CD1c-positive myeloid dendritic cell (primary cell): ENCODE data around the gene LRIG2.
"Not testable (repeated sequence)": the region's sequence is repeated elsewhere in the genome, so short reads cannot be mapped to it uniquely, and the experiment has no call there.

Experiments used
- DNase-seq: peaks from one replicate; pipeline ENCODE4 v3.0.0-alpha.2; 2016; ENCODE audit errors: extremely low spot score

The LRIG2 gene, protein sequence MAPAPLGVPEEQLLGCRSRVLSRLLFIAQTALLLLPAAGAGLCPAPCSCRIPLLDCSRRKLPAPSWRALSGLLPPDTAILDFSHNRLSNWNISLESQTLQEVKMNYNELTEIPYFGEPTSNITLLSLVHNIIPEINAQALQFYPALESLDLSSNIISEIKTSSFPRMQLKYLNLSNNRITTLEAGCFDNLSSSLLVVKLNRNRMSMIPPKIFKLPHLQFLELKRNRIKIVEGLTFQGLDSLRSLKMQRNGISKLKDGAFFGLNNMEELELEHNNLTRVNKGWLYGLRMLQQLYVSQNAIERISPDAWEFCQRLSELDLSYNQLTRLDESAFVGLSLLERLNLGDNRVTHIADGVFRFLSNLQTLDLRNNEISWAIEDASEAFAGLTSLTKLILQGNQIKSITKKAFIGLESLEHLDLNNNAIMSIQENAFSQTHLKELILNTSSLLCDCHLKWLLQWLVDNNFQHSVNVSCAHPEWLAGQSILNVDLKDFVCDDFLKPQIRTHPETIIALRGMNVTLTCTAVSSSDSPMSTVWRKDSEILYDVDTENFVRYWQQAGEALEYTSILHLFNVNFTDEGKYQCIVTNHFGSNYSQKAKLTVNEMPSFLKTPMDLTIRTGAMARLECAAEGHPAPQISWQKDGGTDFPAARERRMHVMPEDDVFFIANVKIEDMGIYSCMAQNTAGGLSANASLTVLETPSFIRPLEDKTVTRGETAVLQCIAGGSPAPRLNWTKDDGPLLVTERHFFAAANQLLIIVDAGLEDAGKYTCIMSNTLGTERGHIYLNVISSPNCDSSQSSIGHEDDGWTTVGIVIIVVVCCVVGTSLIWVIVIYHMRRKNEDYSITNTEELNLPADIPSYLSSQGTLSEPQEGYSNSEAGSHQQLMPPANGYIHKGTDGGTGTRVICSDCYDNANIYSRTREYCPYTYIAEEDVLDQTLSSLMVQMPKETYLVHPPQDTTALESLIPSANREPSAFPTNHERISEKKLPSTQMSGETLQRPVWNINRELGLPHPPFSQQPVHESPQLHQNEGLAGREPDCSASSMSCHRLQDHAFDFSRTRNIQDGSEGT

DNA sequence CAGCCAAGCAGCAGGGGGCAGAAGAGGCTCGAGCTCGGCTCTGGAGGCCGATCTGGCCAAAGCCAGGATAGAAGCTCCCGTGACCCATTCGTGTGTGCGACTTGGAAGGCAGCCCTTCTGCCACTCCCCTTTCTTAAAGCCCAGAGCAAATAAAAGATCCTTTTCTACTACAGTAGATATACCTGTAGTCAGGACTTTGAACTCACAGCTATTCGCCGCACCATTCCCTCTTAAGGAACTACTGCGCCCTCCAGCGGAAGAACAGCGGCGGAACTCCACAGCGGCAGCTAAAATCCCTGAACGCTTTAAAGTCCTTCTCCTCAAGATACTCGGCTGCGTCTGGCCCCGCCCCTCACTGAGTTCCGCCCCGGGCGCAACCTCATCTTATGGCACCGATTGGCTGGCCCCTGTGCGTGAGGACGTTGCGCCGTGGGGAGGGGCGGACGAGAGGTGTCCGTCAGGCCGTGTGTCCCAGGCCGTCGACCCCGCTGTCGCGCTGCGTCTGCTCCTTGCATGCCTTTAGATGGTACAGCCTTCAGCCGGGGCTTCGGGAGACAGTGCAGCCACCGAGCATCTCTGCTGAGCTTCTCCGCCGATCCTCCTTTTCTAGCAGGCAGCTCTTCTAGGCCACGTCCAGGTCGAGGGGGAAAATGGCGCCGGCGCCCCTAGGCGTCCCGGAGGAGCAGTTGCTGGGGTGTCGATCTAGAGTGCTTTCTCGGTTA lies at the start of gene LRIG2:
LRIG2 (plus strand) TSS at position 442 of the 722 bp plus-strand sequence; CDS start at position 651, 209 bp downstream.
- DNase-seq: peak; percentile 99

DNA sequence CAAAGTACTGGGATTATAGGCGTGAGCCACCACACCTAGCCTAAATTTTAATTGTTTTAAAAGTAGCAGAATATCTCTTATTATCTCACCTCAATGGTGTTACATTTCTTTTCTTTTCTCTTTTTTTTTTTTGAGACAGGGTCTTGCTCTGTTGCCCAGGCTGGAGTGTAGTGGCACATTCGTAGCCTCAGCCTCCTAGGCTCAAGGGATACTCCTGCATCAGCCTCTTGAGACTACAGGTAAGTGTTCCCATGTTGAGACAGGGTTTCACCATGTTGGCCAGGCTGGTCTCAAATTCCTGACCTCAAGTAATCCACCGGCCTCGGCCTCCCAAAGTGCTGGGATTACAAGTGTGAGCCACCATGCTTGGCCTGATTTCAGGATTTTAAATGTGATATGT lies 49.7 kb upstream of the LRIG2 start:
- DNase-seq: not testable (repeated sequence)

DNA sequence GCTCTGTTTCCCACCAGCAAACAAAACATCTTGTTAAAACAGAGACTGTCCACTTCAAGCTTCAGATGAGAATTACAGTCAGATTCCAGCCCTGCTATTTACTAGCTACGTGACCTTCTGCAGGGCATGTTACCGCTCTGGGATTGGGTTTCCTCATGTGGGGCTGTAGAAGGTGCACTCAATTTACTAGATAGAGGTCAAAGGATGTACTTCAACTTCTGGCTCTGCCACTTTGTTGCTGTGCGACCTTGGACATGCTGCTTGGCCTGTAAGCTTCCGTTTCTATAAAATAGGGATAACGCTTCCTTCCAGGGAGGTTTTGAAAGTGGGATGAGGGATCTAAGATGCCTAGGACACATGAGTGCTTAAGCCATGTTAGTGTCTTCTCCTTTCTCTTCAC lies 46.0 kb upstream of the LRIG2 start:
- DNase-seq: no peak

DNA sequence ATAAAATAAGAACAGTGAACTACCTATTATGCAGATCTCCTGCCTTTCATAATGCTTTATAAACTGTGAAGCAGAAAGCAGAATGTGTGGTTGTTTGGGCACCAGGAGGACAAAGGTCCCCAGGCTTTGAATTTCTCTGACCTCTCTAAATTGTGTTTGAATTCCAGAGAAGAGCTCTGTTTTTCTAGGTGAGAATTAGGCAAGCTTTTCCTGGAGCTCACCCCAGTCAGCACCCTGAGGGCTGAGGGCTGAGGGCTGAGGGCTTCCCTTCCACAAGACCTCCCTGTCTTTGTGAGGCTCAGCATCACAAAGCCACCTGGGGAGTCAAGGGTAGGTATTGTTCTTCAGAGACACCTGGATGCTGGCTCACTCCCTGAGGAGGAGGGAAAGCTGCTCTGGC lies 45.5 kb upstream of the LRIG2 start:
- no peak for DNase-seq

GRCh38 chr1:113029822-113030221 lies 43.2 kb upstream of the LRIG2 start:
- DNase-seq: no peak

GRCh38 chr1:113031171-113031933 lies 41.6 kb upstream of the LRIG2 start:
- DNase-seq: no peak

DNA sequence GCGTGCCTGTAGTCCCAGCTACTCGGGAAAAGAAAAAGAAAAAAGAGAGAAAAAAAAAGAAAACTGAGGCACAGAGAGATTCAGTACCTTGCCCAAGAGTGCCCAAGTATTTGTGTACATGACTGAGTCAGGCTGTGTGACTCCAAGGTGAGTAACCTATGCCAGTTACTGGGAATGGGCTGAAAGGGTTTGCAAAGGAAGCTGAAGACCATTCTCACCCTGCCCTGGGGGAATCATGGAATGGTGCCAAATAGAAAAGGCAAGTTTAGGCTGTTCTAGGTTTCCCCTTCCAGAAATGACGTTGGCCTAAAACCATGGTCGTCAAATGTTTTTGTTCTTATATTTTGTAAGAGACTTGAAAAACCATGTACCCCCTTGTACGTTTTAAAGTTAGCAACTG lies 37.9 kb upstream of the LRIG2 start:
- no peak for DNase-seq

GRCh38 chr1:113036639-113037321 lies 36.2 kb upstream of the LRIG2 start:
- DNase-seq: no peak

GRCh38 chr1:113040041-113040440 lies 33.0 kb upstream of the LRIG2 start:
- DNase-seq: no peak

DNA sequence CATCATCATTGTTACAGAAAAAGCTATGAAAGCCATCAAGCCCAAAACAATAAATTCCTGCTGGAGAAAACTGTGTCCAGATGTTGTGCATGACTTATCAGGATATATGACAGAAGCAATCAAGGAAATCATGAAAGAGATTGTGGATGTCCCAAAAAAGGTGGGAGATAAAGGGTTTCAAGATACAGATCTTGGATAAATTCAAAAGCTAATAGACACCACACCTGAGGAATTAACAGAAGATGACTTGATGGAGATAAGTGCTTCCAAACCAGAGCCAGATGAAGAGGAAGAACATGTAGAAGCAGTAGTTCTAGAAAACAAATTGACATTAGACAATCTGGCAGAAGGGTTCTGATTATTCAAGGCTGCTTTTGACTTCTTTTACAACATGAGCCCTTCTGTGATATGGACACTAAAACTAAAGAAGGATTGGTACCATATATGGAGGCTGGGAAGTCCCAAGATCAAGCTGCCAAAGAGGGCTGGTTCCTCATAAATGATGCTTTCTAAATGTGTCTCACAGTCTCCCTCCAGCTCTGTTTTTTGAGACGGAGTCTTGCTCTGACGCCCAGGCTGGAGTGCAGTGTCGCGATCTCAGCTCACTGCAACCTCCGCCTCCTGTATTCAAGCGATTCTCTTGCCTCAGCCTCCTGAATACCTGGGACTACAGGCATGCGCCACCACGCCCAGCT lies 32.1 kb upstream of the LRIG2 start:
- DNase-seq: no peak

DNA sequence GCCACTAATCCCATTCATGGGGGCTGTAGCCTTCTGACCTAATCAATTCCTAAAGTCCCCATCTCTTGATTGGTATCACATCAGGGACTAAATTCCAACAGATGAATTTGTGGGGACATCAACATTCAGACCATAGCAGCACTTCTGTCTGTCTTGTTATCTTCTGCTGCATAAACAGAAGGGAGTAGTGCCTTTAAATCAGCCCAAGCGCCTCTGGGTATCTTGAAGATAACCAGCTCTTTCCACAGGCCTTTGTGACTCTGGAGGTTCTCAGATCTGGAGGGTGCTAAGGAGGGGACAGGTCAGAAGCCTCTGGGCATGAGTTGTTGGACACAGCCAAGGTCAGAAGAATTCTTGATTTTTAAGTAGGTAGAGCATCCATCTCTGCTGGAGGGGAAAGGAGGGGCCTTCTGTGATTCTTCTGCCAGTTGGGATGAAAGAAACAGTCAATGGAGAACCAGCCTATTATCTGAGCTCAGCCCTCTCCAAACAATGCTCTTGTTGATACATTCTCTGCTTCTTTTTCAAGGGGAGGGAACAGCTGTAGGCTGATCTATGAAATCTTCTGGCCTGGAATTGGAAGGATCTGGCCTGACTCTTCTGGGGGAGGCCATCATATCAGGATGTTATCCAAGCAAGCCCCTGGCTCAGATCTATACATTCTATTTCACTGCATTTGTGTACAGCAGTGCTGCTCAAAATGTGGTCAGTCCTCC lies 31.3 kb upstream of the LRIG2 start:
- no peak for DNase-seq

DNA sequence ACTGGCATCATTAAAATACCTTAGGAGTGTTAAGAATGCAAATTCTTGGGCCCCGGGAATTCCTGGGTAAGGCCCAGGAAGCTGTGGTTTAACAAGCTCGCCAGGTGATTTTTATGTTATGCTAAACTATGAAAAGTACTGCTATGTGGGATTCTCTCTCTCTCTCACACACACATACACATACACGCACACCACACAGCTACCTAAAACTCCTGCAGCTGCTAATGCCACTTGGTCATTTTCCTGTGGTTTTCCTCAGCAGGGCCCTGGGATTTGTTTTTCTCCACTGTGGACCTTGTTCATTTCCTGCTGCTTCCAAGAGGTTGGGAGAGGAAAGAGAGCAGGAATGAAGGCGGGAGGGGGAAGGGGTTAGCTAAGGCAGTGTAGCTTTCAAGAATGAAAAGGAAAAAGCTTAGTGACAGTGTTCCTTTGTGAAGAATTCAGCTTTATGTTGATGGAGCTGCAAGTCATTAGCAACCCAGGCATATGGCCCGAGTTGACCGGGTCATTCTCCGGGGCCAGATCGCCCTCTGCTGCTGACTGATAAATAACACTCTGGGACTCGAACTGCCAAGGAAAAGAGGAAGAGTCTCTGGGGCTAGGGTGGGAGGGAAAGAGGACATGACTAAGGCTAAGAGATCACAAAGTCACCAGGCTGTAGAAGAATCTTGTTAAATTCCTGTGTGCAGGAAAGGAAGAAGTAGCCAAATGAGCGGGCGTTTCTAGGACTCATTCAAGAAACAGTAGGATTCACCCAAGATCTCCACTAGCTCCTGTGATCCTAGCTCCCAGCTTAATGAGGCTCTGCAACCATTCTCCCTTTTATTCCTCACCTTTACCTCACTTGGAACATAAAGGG lies 30.5 kb upstream of the LRIG2 start:
- DNase-seq: peak; percentile 92

DNA sequence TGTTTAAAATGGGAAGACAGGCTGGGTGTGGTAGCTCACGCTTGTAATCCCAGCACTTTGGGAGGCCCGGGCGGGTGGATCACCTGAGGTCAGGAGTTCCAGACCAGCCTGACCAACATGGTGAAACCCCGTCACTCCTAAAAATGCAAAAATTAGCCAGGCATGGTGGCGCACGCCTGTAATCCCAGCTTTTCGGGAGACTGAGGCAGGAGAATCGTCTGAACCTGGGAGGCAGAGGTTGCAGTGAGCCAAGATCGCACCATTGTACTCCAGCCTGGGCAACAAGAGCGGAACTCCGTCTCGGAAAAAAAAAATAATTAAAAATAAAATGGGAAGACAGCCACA lies 29.9 kb upstream of the LRIG2 start:
- DNase-seq: not testable (repeated sequence)

- peak; percentile 64 for DNase-seq
Measured at GRCh38 chr1:113046569-113046968, 26.4 kb upstream of the LRIG2 start.

DNA sequence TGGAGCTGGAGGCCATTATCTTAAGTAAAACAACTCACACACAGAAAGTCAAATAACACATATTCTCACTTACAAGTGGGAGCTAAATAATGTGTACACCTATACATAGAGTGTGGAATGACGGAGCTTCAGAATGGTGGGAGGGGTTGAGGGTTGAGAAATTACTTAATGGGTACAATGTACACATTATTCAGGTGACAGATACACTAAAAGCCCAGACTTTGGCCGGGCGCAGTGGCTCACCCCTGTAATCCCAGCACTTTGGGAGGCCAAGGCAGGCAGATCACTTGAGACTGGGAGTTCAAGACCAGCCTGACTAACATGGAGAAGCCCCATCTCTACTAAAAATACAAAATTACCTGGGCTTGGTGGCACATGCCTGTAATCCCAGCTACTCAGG lies 24.9 kb upstream of the LRIG2 start:
- DNase-seq: no peak

GRCh38 chr1:113053344-113054126 lies 19.5 kb upstream of the LRIG2 start:
- DNase-seq: no peak

DNA sequence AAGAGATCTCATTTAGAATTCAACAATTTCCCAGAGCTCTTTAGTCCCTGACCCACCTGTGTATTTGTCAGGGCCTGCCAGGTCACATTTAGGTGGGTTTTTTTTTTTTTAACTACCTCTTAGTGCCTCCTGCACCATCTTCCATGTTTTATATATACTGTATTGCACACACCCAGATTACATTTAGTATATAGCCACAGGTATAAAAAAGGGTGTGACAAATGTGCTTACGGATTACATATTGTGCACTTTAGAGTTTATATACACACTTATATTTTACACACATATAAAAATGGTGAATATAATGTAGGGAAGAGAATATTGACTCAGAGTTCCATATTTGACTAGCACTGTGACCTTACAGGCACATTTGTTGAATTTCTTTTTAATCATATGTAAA lies 17.4 kb upstream of the LRIG2 start:
- DNase-seq: no peak

GRCh38 chr1:113057006-113057405 lies 16.0 kb upstream of the LRIG2 start:
- no peak for DNase-seq
